ENCODE measurements around the gene MSRB3.
"Not testable (repeated sequence)": the region's sequence is repeated elsewhere in the genome, so short reads cannot be mapped to it uniquely, and the experiment has no call there.

The MSRB3 gene

DNA sequence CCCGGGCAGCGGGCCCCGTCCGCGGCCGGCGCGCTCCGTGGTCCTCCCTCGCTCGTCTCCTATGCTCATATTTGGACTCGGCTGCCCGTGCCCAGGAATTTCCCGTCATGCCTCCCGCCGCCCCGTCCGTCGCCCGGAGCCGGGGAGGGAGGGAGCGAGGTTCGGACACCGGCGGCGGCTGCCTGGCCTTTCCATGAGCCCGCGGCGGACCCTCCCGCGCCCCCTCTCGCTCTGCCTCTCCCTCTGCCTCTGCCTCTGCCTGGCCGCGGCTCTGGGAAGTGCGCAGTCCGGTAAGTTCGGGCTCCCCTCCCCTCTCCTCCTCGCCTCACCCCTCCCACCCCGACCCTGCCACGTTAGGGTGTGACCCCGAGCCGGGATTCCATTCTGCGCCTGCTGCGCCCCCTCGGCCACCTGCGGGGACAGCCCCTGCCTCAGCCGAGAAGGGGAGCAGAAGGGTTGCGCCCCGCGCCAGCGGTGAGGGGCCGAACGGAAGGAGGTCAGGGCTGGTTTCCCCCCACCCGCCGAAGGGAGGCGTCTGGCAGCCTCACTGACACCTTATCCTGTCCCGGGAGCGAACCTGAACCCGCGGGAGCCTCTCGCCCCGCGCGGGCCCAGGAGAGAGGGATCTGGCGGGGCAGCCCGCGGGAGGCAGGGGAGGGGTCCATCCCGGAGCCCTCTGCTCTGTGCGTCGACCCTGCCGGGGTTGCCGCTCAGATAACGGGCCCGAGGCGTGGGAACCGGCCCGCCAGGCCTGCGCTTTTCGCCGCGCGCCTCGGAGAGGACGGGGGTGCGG, at the start of gene MSRB3:
TSS of gene MSRB3 (plus strand) at position 108 of the 793 bp plus-strand sequence. CDS start 29,897 bp downstream, outside the sequence.
- DNase-seq (ENCODE audit: low spot score), result peak; percentile 44

DNA sequence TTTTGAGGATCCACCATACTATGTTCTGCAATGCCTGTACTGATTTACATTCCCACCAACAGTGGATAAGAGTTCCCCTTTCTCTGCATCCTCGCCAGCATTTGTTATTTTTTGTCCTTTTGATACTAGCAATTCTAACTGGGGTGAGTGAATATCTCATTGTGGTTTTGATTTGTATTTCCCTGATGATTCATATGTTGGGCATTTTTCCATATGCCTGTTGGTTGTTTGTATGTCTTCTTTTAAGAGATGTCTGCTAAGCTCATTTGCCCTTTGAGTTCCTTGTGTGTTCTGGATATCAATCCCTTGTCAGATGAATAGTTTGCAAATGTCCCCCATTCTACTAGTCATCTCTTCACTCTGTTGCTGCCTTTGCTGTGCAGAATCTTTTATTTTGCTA, 49.0 kb upstream of the MSRB3 start:
- DNase-seq (ENCODE audit: low spot score), result peak; percentile 43

DNA sequence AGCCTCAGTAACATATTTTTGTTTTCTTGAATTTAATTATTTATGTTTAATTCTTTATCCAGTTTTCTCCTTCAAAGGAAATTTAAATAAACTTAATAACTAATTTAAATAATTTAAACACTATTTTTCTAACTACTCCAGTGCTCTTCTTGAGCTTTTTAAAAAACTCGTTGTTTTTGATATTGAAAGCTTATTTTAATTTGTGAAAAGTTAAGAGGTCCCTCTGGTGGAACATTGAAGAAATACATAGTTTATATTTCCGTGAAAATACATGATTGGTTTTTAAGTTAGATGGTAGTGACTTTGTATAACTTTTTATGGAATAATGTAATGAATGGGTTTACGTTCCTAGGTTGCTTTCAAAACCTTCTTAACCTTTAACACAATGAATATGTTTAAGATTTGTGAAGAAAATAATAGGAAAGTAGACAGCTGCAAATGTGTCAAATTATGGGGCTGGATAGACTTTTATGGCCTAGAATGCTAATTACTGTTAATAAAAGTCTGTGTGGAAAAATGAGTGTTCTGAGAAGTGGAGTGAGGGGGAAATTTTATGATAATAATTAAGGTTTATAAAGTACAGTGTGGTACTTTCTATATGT, 45.9 kb upstream of the MSRB3 start:
- DNase-seq (ENCODE audit: low spot score), result peak; percentile 25

DNA sequence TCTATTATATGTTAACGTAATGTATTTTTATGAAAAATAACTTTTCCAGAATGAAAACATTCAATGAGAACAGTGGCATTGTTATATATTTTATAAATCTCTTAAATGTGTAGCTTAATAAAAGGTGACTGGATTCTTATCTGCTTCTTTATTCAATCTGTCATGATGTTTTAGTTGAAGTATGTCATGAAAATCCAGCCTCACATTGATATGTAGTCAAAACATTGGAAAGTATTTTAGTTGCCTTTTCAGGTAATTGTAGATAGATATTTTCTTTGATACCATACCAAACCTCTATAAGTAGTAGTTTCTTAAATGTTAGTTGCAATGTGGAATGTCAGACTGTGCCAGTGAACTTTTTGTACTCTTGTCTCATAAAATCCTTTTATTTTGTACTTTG, 41.3 kb upstream of the MSRB3 start:
- DNase-seq (ENCODE audit: low spot score), result no peak

DNA sequence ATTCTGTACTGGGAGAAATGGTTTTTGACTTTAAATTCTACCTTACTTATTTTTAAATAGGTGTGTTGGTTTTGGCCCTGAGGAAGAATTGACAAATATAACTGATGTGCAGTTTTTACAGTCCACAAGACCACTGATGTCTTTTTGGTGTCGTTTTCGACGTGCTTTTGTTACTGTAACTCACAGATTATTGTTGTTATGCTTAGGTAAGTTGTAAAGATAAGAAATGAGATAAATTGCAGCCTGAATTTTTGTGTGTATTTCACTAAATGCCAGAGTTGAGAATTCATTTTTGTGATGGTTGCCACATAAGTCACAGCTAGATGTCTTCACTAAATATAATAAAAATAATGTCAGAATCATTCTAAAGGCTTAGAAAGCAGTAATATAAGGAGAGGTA, 39.9 kb upstream of the MSRB3 start:
- DNase-seq (ENCODE audit: low spot score), result no peak

DNA sequence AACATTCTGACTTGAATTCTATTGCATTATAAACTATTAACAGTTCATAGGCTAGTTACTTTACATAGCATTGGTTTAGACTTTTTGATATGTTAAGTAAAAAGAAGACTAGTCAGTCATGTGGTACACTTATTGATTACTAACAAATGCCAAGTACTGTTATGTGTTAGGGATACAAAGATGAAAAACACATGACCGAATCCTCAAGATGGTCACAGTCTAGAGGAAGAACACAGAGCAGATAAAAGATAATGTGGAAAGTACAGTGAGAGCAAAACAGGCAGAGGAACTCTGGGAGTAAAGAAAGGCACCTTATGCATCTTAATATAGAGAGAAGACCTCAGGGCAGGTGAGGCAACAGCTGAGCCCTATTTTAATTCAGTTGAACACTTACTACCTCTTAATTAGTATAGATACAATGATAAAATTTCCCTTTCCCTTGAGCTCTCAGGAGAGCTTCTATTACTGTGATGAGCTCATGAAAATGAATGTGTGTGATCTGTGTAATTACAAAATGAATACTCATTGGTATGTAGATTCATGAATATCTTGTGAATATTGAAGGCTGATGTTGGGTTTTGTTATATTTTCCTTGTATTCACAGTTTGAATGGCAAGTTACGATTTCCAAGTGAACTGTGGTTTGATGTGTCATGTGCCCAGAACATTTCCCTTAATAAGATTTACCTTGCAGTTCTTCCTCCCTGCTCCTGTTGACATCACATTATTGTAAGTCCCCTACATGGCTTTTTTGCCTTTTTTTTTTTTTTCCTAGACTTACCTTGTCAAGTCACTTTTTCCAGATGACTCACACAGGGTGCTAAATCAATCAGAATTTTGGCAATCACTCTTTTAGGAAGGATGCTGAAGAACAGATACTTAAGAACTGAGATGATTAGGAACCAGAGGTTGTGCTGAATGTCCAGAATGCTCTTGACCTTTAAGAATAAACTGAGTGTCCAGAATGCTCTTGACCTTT, 29.5 kb upstream of the MSRB3 start:
- DNase-seq (ENCODE audit: low spot score), result no peak

DNA sequence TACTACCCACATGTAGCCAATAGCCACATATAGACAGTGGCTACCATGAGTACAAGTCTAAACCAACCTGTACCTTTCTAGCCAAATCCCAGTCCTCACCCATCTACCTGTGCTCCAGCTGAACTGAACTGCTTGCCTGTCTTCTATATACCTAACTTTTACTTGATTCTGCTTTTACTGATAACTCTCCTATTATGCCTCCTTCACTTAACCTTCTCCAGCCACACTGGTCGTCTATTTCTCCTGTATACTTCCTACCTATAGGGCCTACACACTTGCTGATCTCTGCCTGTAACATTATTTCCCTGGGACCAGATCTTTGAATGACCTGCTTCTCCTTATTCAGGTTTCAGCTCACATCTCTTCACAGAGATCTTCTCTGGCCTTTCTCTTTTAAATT, 26.0 kb upstream of the MSRB3 start:
- no peak for DNase-seq (ENCODE audit: low spot score)

DNA sequence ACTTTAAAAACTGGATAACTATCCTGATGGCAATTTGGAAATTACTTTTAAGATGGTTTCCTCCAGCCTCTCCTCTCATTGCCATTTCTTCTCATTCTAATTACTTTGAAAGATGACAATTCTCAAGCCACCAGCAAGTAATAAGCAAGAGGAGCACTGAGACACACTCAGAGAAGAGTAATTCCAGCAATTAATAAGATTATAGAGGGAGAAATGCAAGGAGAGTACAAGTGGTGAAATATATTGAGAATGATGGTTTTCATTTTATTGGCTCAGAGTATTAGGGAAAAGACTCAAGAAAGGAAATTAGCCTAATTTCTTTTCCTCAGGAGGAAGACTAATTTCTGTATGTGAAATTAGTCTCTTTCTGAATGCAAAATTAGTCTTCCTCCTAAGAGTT, 20.5 kb upstream of the MSRB3 start:
- no peak for DNase-seq (ENCODE audit: low spot score)

DNA sequence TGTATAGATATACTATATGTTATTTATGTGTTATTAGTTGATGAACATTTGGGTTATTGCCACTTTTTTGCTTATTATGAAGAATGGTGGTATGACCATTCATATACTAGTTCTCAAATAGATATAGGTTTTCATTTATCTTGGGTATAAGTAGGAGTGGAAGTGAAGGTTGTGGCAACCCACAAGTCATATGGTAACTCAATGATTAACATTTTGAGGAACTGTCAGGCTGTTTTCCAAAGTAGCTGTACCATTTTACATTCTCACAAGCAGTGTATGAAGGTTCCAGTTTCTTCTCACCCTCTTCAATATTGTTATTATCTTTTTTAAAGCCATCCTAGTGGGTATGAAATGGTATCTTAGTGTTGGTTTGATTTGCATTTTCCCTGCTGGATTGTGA, 19.0 kb upstream of the MSRB3 start:
- DNase-seq (ENCODE audit: low spot score), result no peak

DNA sequence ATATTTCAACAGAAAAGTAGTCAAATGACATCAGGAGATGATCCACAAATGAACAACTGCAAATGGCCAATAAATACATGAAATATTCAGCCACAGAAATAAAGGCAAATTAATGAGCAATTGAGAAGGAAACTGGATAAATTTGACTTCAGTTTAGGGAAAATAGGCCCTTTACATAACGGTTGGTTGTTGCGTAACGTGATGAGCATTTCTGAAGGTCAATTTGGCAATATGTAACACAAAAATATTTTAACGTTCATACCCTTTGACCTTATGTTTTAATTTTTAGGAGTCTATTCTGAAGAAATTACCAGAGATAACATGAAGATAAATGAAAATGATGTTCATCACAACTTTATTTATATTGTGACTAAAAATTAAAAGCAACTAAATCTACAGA, 14.7 kb upstream of the MSRB3 start:
- DNase-seq (ENCODE audit: low spot score), result no peak

DNA sequence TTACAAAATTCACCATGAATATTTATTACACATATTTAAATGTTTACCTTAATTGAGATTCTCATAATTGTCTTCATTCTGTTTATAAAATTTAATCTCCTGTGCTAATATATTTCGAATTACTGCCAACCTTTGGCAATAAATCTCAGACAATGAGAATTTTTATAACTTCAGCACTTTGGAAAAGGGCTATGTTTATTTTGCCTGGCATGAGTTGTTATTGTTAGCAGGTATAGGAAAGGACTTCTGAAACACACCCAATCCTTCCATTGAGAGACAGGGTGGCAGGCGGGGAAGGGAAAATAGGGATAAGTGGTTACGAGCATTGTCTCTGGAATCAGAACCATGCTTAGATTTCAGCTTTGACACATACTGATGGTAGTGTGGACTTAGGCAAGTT, 12.1 kb upstream of the MSRB3 start:
- no peak for DNase-seq (ENCODE audit: low spot score)

DNA sequence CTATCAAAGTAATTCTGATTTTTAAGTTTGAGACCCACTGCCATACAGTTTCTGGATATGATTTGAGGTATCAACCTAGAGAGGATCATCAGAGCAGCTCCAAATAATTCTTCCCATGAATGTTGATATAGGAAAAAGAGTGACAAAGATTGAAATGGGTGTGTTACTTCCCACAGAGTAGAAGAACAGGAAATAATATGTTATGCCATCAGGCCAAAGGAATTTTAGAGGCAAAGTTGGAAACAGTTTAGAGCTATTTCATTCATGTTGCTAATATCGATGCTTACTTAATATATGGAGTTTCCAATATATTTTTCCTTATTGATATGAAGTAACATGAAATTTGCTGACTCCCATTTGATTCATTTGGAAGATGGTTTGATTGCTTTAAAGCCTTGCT, 8.9 kb upstream of the MSRB3 start:
- no peak for DNase-seq (ENCODE audit: low spot score)

DNA sequence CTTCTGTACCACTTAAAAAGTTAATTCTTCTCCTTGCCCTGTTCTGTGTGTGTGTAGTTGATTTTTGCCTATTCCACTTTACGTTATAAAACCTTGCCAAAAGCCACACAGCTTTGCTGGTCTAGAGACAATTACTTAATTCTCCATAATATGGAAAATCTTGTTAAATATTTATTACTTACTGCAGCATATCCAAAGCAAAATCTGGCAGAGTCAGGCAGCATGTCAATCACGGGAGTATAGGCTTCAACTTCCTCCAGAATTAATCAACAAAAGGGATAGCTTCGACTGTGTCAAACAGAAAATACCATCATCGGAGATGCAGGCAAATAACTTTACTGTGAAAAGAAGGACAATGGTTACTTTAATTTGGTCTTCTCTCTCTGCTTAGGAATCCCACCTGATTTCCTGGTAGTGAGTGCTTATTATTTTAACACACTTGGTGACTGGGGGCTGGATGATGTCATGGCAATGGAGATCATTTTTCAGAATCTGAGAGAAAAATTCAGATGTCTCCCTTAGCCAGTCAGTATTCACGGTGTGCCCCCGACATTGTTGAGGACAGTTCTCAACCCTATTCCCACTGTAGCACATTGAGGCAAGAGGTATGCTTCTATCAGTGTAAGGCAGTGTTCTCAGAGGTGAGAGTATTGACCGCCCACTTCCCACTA, 3.7 kb upstream of the MSRB3 start:
- DNase-seq (ENCODE audit: low spot score), result no peak

DNA sequence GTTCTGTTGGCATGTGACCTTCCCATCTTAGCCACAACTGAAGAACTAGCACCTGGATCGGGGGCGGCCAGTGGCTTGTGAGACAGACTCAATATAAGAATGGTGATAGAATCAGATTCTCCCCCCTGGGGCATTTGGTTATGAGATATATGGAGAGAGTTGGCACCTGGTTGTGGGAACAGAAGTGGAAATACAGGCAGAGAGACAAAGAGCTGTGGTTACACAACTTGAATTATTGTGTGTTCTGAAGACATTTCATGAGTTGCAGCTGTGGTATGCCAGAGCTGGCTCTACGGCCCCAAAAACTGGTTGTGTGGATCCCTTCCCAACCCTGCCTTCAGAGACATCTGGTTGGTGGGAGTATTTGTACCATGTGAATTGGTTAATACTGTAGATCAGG, 2.9 kb upstream of the MSRB3 start:
- DNase-seq (ENCODE audit: low spot score), result no peak

DNA sequence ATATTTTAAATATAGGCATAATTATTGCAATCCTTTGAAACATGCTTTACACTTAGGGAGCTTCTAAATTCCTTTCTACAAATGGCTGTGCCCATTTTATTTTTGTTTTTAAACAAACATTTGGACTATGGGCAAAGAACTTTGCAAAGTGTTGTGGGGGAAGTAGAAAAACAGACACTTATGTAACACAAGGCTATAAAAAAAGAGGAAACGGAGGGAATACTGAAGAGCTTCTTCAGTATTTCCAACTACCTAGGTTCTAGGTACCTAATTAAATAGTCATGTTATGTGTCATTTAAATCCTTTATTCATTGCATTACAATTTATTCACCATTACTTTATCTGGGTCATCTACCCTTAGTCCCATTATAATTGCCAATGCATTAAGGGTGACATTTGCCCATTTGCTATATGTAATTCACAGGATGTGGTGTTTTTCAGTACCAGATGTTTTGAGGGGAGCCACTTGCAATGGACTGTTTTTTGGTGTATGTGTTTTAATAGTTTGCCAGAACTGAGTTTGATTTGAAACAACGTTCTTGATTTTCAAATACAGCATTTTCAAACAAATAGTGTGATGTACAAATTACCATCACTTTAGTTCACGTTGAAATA, 1.5 kb upstream of the MSRB3 start:
- DNase-seq (ENCODE audit: low spot score), result no peak

DNA sequence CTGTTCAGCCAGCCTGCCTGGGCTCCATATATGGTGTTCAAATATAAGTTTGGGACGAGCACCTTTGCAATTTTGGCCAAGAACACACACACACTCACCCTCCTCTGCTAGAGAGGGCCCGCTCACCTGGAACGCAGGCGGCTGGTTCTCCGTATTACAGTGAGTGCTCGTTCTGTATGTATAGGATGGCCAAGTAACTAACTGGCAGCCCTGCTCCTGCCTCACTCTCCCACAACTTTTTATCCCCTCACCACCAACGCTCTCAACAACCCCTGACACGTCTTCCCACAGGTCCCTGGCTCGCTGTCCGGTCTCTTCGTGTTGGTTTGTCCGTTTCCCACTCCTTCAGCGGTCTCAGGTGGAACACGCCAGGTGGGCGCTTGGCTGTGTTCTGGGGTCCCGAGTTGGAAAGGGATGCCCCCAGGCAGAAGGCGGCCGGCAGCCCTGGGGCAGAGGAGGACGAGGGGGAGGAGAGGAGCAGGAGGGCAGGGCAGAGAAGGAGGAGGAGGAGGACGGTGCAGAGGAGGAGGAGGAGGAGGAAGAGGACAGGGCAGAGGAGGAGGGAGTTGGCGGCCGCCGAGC, 398 bp upstream of the MSRB3 start:
- no peak for DNase-seq (ENCODE audit: low spot score)

DNA sequence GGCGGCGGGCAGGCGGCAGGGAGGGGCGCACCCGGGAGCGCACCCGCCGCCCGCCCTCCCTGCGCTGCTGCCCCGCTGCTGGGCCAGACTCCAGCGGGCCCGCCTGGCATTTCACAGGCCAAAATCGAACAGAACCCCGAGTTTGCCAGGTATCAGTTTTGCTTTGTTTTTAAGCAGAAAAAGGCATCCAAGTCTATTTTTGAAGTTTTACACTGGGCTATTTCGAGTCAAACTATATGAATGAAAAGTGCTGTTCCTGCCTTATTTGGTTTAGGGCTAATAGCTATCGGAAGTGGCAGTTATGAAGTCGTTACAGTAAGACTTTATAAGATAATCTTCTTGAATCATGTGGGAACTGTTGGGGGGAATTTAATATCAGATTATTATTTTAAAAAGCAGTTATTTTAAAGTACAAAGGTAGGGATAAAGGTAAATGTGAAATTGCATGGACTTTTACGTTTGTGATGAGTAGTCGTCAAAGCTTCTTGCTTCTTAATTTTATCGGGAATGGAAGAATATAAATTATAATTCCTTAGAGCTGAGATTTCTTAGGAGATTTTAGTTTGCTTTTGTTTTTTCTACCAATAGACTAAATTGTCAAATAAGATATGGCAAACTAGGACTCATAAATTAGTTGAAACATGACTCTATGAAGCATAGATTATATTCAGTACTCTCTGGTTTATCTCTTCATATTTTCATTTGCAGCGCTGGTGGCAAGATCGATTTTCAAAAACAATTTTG, 1.1 kb downstream of the MSRB3 start:
- no peak for DNase-seq (ENCODE audit: low spot score)

DNA sequence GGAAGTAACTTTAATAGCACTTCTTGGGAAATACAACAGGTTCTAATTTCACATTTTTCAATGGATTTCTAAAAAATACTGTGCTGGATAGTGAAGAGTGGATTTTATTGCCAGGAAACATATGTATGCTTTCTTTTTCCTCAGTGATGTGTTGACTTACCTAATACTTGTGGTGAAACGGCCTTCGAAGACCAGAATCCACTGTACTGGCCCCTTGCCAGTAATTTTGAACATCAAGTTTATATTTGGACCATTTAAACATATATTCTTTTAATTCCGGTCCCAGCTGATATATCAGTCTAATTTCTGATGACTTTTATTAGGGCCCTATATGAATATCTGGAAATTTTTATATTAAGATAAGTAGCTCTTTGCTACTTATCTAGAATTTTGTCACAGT, 1.8 kb downstream of the MSRB3 start:
- DNase-seq (ENCODE audit: low spot score), result no peak

DNA sequence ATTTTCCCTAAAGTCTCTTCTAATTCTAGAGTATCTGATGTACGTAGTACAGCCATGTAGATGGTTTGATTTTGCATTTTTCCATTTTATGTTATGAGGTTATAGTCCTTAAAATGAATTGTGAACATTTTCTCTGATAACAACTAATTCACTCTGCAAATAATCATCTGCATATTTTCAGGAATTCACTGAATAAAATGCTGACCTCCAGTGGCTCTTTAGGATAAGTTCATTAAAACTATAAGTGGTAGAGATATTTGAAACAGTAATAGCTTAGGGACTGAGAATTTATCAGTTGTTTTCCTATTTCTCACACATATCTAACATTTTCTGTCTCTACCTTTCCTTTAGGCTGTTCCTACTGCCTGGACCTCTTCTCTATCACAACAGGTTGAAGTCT, 4.4 kb downstream of the MSRB3 start:
- no peak for DNase-seq (ENCODE audit: low spot score)

DNA sequence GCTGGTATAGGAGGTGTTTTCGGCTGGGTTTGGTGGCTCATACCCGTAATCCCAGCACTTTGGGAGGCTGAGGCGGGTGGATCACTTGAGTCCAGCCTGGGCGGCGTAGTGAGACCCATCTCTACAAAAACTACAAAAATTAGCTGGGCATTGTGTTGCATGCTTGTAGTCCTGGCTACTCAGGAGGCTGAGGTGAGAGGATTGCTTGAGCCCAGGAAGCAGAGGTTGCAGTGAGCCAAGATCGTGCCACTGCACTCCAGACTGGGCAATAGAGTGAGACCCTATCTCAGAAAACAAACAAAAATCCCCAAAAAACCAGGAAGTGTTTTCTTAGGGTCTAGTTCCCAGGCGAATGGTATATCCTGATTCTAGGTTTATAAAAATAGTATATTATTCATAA, 7.0 kb downstream of the MSRB3 start:
- not testable (repeated sequence) for DNase-seq (ENCODE audit: low spot score)

DNA sequence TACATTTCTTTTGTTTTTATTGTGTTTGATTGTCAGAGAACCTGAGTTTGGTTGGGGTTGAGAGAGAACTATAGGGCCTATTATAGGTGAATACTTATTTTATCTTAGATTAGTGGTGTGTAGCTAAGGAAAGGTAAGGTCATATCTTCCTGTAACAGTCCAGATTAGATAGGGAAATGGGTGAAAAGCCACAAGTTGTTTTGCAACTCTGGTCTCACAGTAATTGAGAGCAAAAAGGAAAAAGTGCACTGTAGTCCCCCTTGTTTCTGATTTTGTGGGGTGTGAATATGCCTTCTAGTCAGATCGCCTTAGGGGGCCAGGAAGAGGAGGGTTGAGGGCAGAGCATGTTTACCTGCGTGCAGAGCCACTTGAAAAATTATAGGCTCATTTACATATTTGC, 8.9 kb downstream of the MSRB3 start:
- DNase-seq (ENCODE audit: low spot score), result no peak

All from COLO829 (cell line).